K562 (cell line): ENCODE measurements around the gene IL1RL1. TPM values are rescaled to one million over a fixed set of nuclear protein-coding genes. Genes with fewer than 3 reads are reported as not detected.

Source experiments
- HLTF ChIP-seq: fragments of 450-650 bp; IDR thresholded peaks from 2 replicates; pipeline ENCODE4 v1.6.1; 2016
- HMGN3 ChIP-seq: IDR thresholded peaks from 2 replicates; pipeline ENCODE4 v1.6.1; 2011; ENCODE audit warnings: borderline replicate concordance, low read depth, mild to moderate bottlenecking, mixed read lengths, low read length; ENCODE audit not compliant: insufficient read length; ENCODE audit errors: extremely low read depth
- HOXB6 ChIP-seq: fragments of 250-450 bp; sonication (Bioruptor Pico); IDR thresholded peaks from 2 replicates; pipeline ENCODE4 v1.5.1; 2022; ENCODE audit warnings: mild to moderate bottlenecking, borderline replicate concordance
- NCOR1 ChIP-seq: fragments of 450-650 bp; IDR thresholded peaks from 2 replicates; pipeline ENCODE4 v1.6.1; 2016; ENCODE audit warnings: mild to moderate bottlenecking, moderate library complexity
- PHF8 ChIP-seq: fragments of 200-600 bp; sonication (generic); IDR thresholded peaks from 2 replicates; pipeline ENCODE4 v1.6.1; 2012; ENCODE audit warnings: mixed run types, mild to moderate bottlenecking, inconsistent platforms, low read length, moderate library complexity, borderline replicate concordance
- ZNF551 ChIP-seq: fragments of 250-450 bp; sonication (Bioruptor Pico); IDR thresholded peaks from 2 replicates; pipeline ENCODE4 v1.5.0; 2021; ENCODE audit warnings: mild to moderate bottlenecking, moderate library complexity
- ZNF668 ChIP-seq: fragments of 250-450 bp; sonication (Bioruptor Pico); IDR thresholded peaks from 2 replicates; pipeline ENCODE4 v1.8.0; 2022; ENCODE audit warnings: mild to moderate bottlenecking, inconsistent platforms
- polyA plus RNA-seq, 8 experiments: library from polyadenylated mRNA; depleted of rRNA in 4 of 8; stranded (reverse) in 5 of 8; unstranded in 3 of 8; fragments of >200 nt; fragmentation: Nextera tagmentation in 2 of 8; fragmentation: Illumina TruSeq in 1 of 8; extraction: Ambion mirVana in 2 of 8; extraction: Trizol in 1 of 8; gene quantifications; 2 replicates each; pipeline versions ENCODE4 v1.2.1 to v1.2.3, GENCODE V29; 2011 to 2014; ENCODE audit warnings: inconsistent platforms in 1 of 8, missing spikeins in 1 of 8
- total RNA-seq, 7 experiments: library from RNA; depleted of rRNA in 6 of 7; stranded (reverse); fragments of >200 nt in 6 of 7; fragmentation: Illumina TruSeq in 2 of 7; extraction: Trizol in 2 of 7; gene quantifications; 2 replicates each; pipeline versions ENCODE4 v1.2.1 to v1.2.3, GENCODE V29; 2011 to 2021; ENCODE audit warnings: low replicate concordance in 1 of 7
- TF ChIP-seq, protein P1 (sequence below): sonication (generic); formaldehyde crosslinking; IDR thresholded peaks from 2 replicates; pipeline ENCODE4 v1.8.0; 2023; ENCODE audit warnings: missing genetic modification reagents, mild to moderate bottlenecking, borderline replicate concordance
- TF ChIP-seq, protein P2 (sequence below): sonication (generic); formaldehyde crosslinking; IDR thresholded peaks from 2 replicates; pipeline ENCODE4 v1.8.1; 2023; ENCODE audit warnings: missing genetic modification reagents, mild to moderate bottlenecking, borderline replicate concordance

The IL1RL1 gene
- total and polyA plus RNA-seq, 9 of the 15 experiments (the other 6 are each of a cell fraction or from before 2014, with no cell fraction given), result 0.06 to 3.3 (median 0.59) TPM

DNA sequence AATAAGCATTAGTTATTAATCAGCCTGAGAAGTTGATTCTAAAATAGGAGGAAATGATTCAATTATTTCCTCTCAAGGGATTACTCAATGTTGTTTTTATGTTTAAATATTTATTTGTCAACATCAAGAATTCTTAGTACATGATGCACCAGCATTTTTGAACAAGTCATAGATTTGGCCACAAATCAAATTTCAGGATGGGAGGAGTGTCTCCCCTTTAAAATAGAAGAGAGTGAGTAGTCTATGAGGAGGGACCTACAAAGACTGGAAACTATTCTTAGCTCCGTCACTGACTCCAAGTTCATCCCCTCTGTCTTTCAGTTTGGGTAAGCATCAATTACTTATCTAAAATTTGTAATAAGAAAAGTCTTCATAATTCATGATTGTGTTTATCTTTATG lies 25.6 kb downstream of the IL1RL1 start (continued):
- TF ChIP-seq, protein P1, sequence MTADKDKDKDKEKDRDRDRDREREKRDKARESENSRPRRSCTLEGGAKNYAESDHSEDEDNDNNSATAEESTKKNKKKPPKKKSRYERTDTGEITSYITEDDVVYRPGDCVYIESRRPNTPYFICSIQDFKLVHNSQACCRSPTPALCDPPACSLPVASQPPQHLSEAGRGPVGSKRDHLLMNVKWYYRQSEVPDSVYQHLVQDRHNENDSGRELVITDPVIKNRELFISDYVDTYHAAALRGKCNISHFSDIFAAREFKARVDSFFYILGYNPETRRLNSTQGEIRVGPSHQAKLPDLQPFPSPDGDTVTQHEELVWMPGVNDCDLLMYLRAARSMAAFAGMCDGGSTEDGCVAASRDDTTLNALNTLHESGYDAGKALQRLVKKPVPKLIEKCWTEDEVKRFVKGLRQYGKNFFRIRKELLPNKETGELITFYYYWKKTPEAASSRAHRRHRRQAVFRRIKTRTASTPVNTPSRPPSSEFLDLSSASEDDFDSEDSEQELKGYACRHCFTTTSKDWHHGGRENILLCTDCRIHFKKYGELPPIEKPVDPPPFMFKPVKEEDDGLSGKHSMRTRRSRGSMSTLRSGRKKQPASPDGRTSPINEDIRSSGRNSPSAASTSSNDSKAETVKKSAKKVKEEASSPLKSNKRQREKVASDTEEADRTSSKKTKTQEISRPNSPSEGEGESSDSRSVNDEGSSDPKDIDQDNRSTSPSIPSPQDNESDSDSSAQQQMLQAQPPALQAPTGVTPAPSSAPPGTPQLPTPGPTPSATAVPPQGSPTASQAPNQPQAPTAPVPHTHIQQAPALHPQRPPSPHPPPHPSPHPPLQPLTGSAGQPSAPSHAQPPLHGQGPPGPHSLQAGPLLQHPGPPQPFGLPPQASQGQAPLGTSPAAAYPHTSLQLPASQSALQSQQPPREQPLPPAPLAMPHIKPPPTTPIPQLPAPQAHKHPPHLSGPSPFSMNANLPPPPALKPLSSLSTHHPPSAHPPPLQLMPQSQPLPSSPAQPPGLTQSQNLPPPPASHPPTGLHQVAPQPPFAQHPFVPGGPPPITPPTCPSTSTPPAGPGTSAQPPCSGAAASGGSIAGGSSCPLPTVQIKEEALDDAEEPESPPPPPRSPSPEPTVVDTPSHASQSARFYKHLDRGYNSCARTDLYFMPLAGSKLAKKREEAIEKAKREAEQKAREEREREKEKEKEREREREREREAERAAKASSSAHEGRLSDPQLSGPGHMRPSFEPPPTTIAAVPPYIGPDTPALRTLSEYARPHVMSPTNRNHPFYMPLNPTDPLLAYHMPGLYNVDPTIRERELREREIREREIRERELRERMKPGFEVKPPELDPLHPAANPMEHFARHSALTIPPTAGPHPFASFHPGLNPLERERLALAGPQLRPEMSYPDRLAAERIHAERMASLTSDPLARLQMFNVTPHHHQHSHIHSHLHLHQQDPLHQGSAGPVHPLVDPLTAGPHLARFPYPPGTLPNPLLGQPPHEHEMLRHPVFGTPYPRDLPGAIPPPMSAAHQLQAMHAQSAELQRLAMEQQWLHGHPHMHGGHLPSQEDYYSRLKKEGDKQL (CRISPR knock-in tag), result no peak
- TF ChIP-seq NCOR1, result no peak
- no peak for TF ChIP-seq ZNF668
- no peak for TF ChIP-seq PHF8
- no peak for TF ChIP-seq ZNF551
- no peak for TF ChIP-seq HLTF
- no peak for TF ChIP-seq HMGN3
- TF ChIP-seq HOXB6, result no peak
- TF ChIP-seq, protein P2, sequence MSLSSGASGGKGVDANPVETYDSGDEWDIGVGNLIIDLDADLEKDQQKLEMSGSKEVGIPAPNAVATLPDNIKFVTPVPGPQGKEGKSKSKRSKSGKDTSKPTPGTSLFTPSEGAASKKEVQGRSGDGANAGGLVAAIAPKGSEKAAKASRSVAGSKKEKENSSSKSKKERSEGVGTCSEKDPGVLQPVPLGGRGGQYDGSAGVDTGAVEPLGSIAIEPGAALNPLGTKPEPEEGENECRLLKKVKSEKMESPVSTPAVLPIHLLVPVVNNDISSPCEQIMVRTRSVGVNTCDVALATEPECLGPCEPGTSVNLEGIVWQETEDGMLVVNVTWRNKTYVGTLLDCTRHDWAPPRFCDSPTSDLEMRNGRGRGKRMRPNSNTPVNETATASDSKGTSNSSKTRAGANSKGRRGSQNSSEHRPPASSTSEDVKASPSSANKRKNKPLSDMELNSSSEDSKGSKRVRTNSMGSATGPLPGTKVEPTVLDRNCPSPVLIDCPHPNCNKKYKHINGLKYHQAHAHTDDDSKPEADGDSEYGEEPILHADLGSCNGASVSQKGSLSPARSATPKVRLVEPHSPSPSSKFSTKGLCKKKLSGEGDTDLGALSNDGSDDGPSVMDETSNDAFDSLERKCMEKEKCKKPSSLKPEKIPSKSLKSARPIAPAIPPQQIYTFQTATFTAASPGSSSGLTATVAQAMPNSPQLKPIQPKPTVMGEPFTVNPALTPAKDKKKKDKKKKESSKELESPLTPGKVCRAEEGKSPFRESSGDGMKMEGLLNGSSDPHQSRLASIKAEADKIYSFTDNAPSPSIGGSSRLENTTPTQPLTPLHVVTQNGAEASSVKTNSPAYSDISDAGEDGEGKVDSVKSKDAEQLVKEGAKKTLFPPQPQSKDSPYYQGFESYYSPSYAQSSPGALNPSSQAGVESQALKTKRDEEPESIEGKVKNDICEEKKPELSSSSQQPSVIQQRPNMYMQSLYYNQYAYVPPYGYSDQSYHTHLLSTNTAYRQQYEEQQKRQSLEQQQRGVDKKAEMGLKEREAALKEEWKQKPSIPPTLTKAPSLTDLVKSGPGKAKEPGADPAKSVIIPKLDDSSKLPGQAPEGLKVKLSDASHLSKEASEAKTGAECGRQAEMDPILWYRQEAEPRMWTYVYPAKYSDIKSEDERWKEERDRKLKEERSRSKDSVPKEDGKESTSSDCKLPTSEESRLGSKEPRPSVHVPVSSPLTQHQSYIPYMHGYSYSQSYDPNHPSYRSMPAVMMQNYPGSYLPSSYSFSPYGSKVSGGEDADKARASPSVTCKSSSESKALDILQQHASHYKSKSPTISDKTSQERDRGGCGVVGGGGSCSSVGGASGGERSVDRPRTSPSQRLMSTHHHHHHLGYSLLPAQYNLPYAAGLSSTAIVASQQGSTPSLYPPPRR, result no peak
